ENCODE data around the gene C1orf216.
"Not testable (repeated sequence)": the region's sequence is repeated elsewhere in the genome, so short reads cannot be mapped to it uniquely, and the experiment has no call there.

Gene C1orf216

GRCh38 chr1:35691080-35691479, 27.6 kb downstream of the C1orf216 start:
- Histone ChIP-seq H3K4me3 (ENCODE audit: low read length) (no peak overlapping the region), H3K9me3 (ENCODE audit: low read length) (no peaks in the 10 kb centered on the region), H3K4me1 (ENCODE audit: insufficient read depth, low read length) (peaks cover 6% of the 10 kb centered on the region), H3K27me3 (ENCODE audit: insufficient read depth, low read length) (peaks cover 16% of the 10 kb centered on the region), H3K36me3 (ENCODE audit: insufficient read depth, low read length) (no peaks in the 10 kb centered on the region), H2AFZ (ENCODE audit: low read depth, low read length) (no peak overlapping the region)

- H3K27me3 ChIP-seq (ENCODE audit: insufficient read depth, low read length), result peaks cover 11% of the 10 kb centered on the region
- not testable (repeated sequence) for H3K4me3 ChIP-seq (ENCODE audit: low read length); H3K9me3 ChIP-seq (ENCODE audit: low read length); H3K4me1 ChIP-seq (ENCODE audit: insufficient read depth, low read length); H2AFZ ChIP-seq (ENCODE audit: low read depth, low read length); H3K36me3 ChIP-seq (ENCODE audit: insufficient read depth, low read length)
These were observed 28.6 kb downstream of the C1orf216 start for GRCh38 chr1:35690103-35690502.

GRCh38 chr1:35688161-35688560, 30.5 kb downstream of the C1orf216 start:
- no peaks in the 10 kb centered on the region for H3K36me3 ChIP-seq (ENCODE audit: insufficient read depth, low read length)

GRCh38 chr1:35683012-35683411, 35.7 kb downstream of the C1orf216 start:
- Histone ChIP-seq H3K9me3 (ENCODE audit: low read length) (no peaks in the 10 kb centered on the region), H3K4me1 (ENCODE audit: insufficient read depth, low read length) (no peaks in the 10 kb centered on the region), H3K4me3 (ENCODE audit: low read length) (no peak overlapping the region), H3K36me3 (ENCODE audit: insufficient read depth, low read length) (no peaks in the 10 kb centered on the region), H3K27me3 (ENCODE audit: insufficient read depth, low read length) (peaks cover 15% of the 10 kb centered on the region), H2AFZ (ENCODE audit: low read depth, low read length) (no peak overlapping the region)

More at GRCh38 chr1:35688161-35688560, 30.5 kb downstream of the C1orf216 start:
- H3K4me1 ChIP-seq (ENCODE audit: insufficient read depth, low read length), result peaks cover 6% of the 10 kb centered on the region
- no peak overlapping the region for H3K4me3 ChIP-seq (ENCODE audit: low read length)
- H2AFZ ChIP-seq (ENCODE audit: low read depth, low read length), result no peak overlapping the region
- peaks cover 23% of the 10 kb centered on the region for H3K27me3 ChIP-seq (ENCODE audit: insufficient read depth, low read length)
- H3K9me3 ChIP-seq (ENCODE audit: low read length), result no peaks in the 10 kb centered on the region

- Histone ChIP-seq H3K9me3 (ENCODE audit: low read length) (no peaks in the 10 kb centered on the region), H2AFZ (ENCODE audit: low read depth, low read length) (no peak overlapping the region), H3K36me3 (ENCODE audit: insufficient read depth, low read length) (no peaks in the 10 kb centered on the region), H3K4me1 (ENCODE audit: insufficient read depth, low read length) (no peaks in the 10 kb centered on the region), H3K27me3 (ENCODE audit: insufficient read depth, low read length) (peaks cover 21% of the 10 kb centered on the region), H3K4me3 (ENCODE audit: low read length) (no peak overlapping the region)
These were observed 38.4 kb downstream of the C1orf216 start for GRCh38 chr1:35680271-35680670.

GRCh38 chr1:35675773-35676172, 42.9 kb downstream of the C1orf216 start:
- H3K9me3 ChIP-seq (ENCODE audit: low read length), result no peaks in the 10 kb centered on the region
- H3K4me3 ChIP-seq (ENCODE audit: low read length), result no peak overlapping the region
- no peaks in the 10 kb centered on the region for H3K36me3 ChIP-seq (ENCODE audit: insufficient read depth, low read length)
- H3K4me1 ChIP-seq (ENCODE audit: insufficient read depth, low read length), result no peaks in the 10 kb centered on the region
- H2AFZ ChIP-seq (ENCODE audit: low read depth, low read length), result no peak overlapping the region
- peaks cover 6% of the 10 kb centered on the region for H3K27me3 ChIP-seq (ENCODE audit: insufficient read depth, low read length)

GRCh38 chr1:35674111-35674510, 44.6 kb downstream of the C1orf216 start:
- H2AFZ ChIP-seq (ENCODE audit: low read depth, low read length), result no peak overlapping the region
- H3K9me3 ChIP-seq (ENCODE audit: low read length), result no peaks in the 10 kb centered on the region
- H3K36me3 ChIP-seq (ENCODE audit: insufficient read depth, low read length), result no peaks in the 10 kb centered on the region
- peaks cover 6% of the 10 kb centered on the region for H3K27me3 ChIP-seq (ENCODE audit: insufficient read depth, low read length)
- no peaks in the 10 kb centered on the region for H3K4me1 ChIP-seq (ENCODE audit: insufficient read depth, low read length)
- H3K4me3 ChIP-seq (ENCODE audit: low read length), result no peak overlapping the region

GRCh38 chr1:35672116-35672515, 46.6 kb downstream of the C1orf216 start:
- Histone ChIP-seq H3K27me3 (ENCODE audit: insufficient read depth, low read length) (peaks cover 6% of the 10 kb centered on the region), H3K9me3 (ENCODE audit: low read length) (no peaks in the 10 kb centered on the region), H3K4me1 (ENCODE audit: insufficient read depth, low read length) (peaks cover 12% of the 10 kb centered on the region), H2AFZ (ENCODE audit: low read depth, low read length) (no peak overlapping the region), H3K36me3 (ENCODE audit: insufficient read depth, low read length) (no peaks in the 10 kb centered on the region), H3K4me3 (ENCODE audit: low read length) (no peak overlapping the region)

GRCh38 chr1:35668506-35668905, 50.2 kb downstream of the C1orf216 start:
- H3K27me3 ChIP-seq (ENCODE audit: insufficient read depth, low read length), result no peaks in the 10 kb centered on the region
- no peaks in the 10 kb centered on the region for H3K36me3 ChIP-seq (ENCODE audit: insufficient read depth, low read length)
- H3K4me1 ChIP-seq (ENCODE audit: insufficient read depth, low read length), result peaks cover 13% of the 10 kb centered on the region
- no peaks in the 10 kb centered on the region for H3K9me3 ChIP-seq (ENCODE audit: low read length)
- no peak overlapping the region for H2AFZ ChIP-seq (ENCODE audit: low read depth, low read length)
- H3K4me3 ChIP-seq (ENCODE audit: low read length), result no peak overlapping the region

- Histone ChIP-seq H3K27me3 (ENCODE audit: insufficient read depth, low read length) (no peaks in the 10 kb centered on the region), H3K4me1 (ENCODE audit: insufficient read depth, low read length) (peaks cover 13% of the 10 kb centered on the region), H3K36me3 (ENCODE audit: insufficient read depth, low read length) (no peaks in the 10 kb centered on the region), H3K4me3 (ENCODE audit: low read length) (no peak overlapping the region), H2AFZ (ENCODE audit: low read depth, low read length) (no peak overlapping the region), H3K9me3 (ENCODE audit: low read length) (no peaks in the 10 kb centered on the region)
These were observed 51.8 kb downstream of the C1orf216 start for GRCh38 chr1:35666916-35667315.

GRCh38 chr1:35666216-35666615, 52.5 kb downstream of the C1orf216 start:
- Histone ChIP-seq H3K36me3 (ENCODE audit: insufficient read depth, low read length) (no peaks in the 10 kb centered on the region), H3K4me1 (ENCODE audit: insufficient read depth, low read length) (peaks cover 13% of the 10 kb centered on the region), H3K27me3 (ENCODE audit: insufficient read depth, low read length) (no peaks in the 10 kb centered on the region), H3K9me3 (ENCODE audit: low read length) (no peaks in the 10 kb centered on the region), H3K4me3 (ENCODE audit: low read length) (no peak overlapping the region), H2AFZ (ENCODE audit: low read depth, low read length) (no peak overlapping the region)
